CD14-positive monocyte (primary cell): Measurements from ENCODE around the gene TIMM9. TPM values are rescaled to one million over a fixed set of nuclear protein-coding genes. Genes with fewer than 3 reads are reported as not detected.

ENCODE experiments used
- DNase-seq, 3 donors: peaks; one replicate each; pipeline ENCODE4 v3.0.0-alpha.2; 2011 to 2022
- H2AFZ ChIP-seq: 2 replicates; pipeline ENCODE4 v1.6.0; 2012; ENCODE audit warnings: mild to moderate bottlenecking, low read depth, low read length, inconsistent platforms; ENCODE audit not compliant: insufficient read depth, poor library complexity, severe bottlenecking
- H3K27ac ChIP-seq, 2 donors: 1 replicate in 1 of 2; 2 replicates in 1 of 2; pipeline ENCODE4 v1.5.1; 2012 to 2013; ENCODE audit warnings: low read length in 2 of 2, control low read depth in 1 of 2, inconsistent platforms in 1 of 2, low read depth in 1 of 2, mild to moderate bottlenecking in 1 of 2
- H3K27me3 ChIP-seq, 2 donors: one replicate each; pipeline versions ENCODE4 v1.6.0 to v1.6.1; 2011 to 2013; ENCODE audit warnings: low read length in 2 of 2; ENCODE audit not compliant: control insufficient read depth in 2 of 2, insufficient read depth in 2 of 2
- H3K36me3 ChIP-seq, 2 donors: replicated peaks in 1 of 2; 1 replicate in 1 of 2; 2 replicates in 1 of 2; pipeline versions ENCODE4 v1.5.1 to v1.6.1; 2012 to 2013; ENCODE audit warnings: low read length in 2 of 2, control low read depth in 1 of 2, inconsistent platforms in 1 of 2, mild to moderate bottlenecking in 1 of 2; ENCODE audit not compliant: insufficient read depth in 2 of 2, control insufficient read depth in 1 of 2
- H3K4me1 ChIP-seq, 2 donors: 1 replicate in 1 of 2; 2 replicates in 1 of 2; pipeline versions ENCODE4 v1.5.1 to v1.6.1; 2012 to 2013; ENCODE audit warnings: low read length in 2 of 2, control low read depth in 1 of 2, inconsistent platforms in 1 of 2, mild to moderate bottlenecking in 1 of 2, moderate library complexity in 1 of 2; ENCODE audit not compliant: insufficient read depth in 2 of 2, control insufficient read depth in 1 of 2
- H3K4me2 ChIP-seq: replicated peaks from 2 replicates; pipeline ENCODE3; 2012; ENCODE audit warnings: low read length, moderate library complexity, mild to moderate bottlenecking; ENCODE audit not compliant: poor library complexity, severe bottlenecking; ENCODE audit errors: extremely low read depth
- H3K4me3 ChIP-seq, 3 experiments: fragments of 200-600 bp in 1 of 3; sonication (generic) in 1 of 3; replicated peaks in 1 of 3; 1 replicate in 2 of 3; 2 replicates in 1 of 3; pipeline ENCODE4 v1.5.1; 2011 to 2013; ENCODE audit warnings: low read length in 3 of 3, mild to moderate bottlenecking in 3 of 3, control low read depth in 2 of 3, low read depth in 2 of 3, inconsistent platforms in 1 of 3, moderate library complexity in 1 of 3
- H3K79me2 ChIP-seq: 2 replicates; pipeline ENCODE4 v1.6.0; 2012; ENCODE audit warnings: mild to moderate bottlenecking, control low read depth, inconsistent platforms, low read length, moderate library complexity; ENCODE audit not compliant: insufficient read depth
- H3K9ac ChIP-seq: 2 replicates; pipeline ENCODE4 v1.6.0; 2017; ENCODE audit warnings: low read length, mild to moderate bottlenecking; ENCODE audit not compliant: insufficient read depth, poor library complexity, severe bottlenecking
- H3K9me3 ChIP-seq, 2 donors: replicated peaks in 1 of 2; 1 replicate in 1 of 2; 2 replicates in 1 of 2; pipeline versions ENCODE4 v1.5.1 to v1.6.1; 2012 to 2013; ENCODE audit warnings: low read length in 2 of 2, control low read depth in 1 of 2; ENCODE audit not compliant: control insufficient read depth in 1 of 2, insufficient read depth in 1 of 2
- H4K20me1 ChIP-seq: 2 replicates; pipeline ENCODE4 v1.6.0; 2012; ENCODE audit warnings: mild to moderate bottlenecking, low read length, control low read depth, moderate library complexity; ENCODE audit not compliant: insufficient read depth
- H3K27ac Mint-ChIP-seq, 7 donors: one replicate each; pipeline ENCODE4 v1.8.0; 2020; ENCODE audit warnings: mild to moderate bottlenecking in 7 of 7, mixed read lengths in 7 of 7, moderate library complexity in 6 of 7, inconsistent platforms in 2 of 7
- H3K27me3 Mint-ChIP-seq, 3 donors: one replicate each; pipeline ENCODE4 v1.8.0; 2021 to 2022; ENCODE audit warnings: low read depth in 3 of 3, mild to moderate bottlenecking in 3 of 3, mixed read lengths in 3 of 3, moderate library complexity in 3 of 3, inconsistent platforms in 1 of 3
- H3K36me3 Mint-ChIP-seq, 2 donors: one replicate each; pipeline ENCODE4 v1.8.0; 2020; ENCODE audit warnings: mixed read lengths in 2 of 2, inconsistent platforms in 1 of 2, mild to moderate bottlenecking in 1 of 2
- H3K4me1 Mint-ChIP-seq: one replicate; pipeline ENCODE4 v1.8.0; 2020; ENCODE audit warnings: mild to moderate bottlenecking, mixed read lengths
- H3K4me3 Mint-ChIP-seq, 2 donors: one replicate each; pipeline ENCODE4 v1.8.0; 2020; ENCODE audit warnings: mild to moderate bottlenecking in 2 of 2, mixed read lengths in 2 of 2, moderate library complexity in 1 of 2
- H3K9me3 Mint-ChIP-seq, 7 donors: one replicate each; pipeline ENCODE4 v1.8.0; 2020 to 2022; ENCODE audit warnings: mixed read lengths in 7 of 7, mild to moderate bottlenecking in 6 of 7, moderate library complexity in 6 of 7, inconsistent platforms in 2 of 7
- WGBS: methylation state at CpG from one replicate; pipeline ENCODE4 v1.1.5; 2013; ENCODE audit warnings: missing lambda C conversion rate; ENCODE audit not compliant: insufficient coverage; 5-methylcytosine and 5-hydroxymethylcytosine counted together
- intact Hi-C, 2 donors: fragments of 100-400 bp; cut with micrococcal nuclease; formaldehyde crosslinking; loops; one replicate each; pipeline versions ENCODE4 v1.15.0 to v1.15.1; 2023
- polyA plus RNA-seq, 3 donors: library from polyadenylated mRNA; depleted of rRNA in 1 of 3; unstranded in 2 of 3; stranded (reverse) in 1 of 3; fragments of 300-500 nt in 2 of 3; fragments of >200 nt in 1 of 3; fragmentation: Illumina TruSeq in 2 of 3; gene quantifications; 1 replicate in 2 of 3; 2 replicates in 1 of 3; pipeline ENCODE4 v1.2.3, GENCODE V29; 2012 to 2021
- TF ChIP-seq, protein P1 (sequence below): fragments of 200-600 bp; IDR thresholded peaks from one replicate; pipeline ENCODE4 v1.8.0; 2022; ENCODE audit warnings: antibody characterized with exemption, mild to moderate bottlenecking

The TIMM9 gene
- polyA plus RNA-seq, 3 donors, result 26.2 to 45.7 (median 29.9) TPM

DNA sequence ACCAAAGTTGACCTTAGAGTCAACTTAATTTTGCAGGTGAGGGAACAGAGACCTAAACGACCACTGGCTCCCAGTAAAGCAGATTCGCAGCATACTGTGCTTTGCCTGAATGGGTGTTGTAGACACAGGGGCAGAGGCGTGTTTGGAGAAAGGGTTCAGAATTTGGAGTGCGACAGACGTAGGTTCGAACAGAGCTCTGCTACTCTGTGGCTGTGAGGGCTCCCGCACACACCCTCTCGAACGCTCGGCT, 31.8 kb downstream of the TIMM9 start:
- Mint-ChIP-seq H3K4me3 (peak overlapping the region; percentile 89 to 91), H3K36me3 (no peaks in the 10 kb centered on the region), H3K27ac (peak overlapping the region in 3 of 7 donors; percentile 19 to 64 (median 46)), H3K9me3 (no peaks in the 10 kb centered on the region), H3K4me1 (peaks cover 11% of the 10 kb centered on the region), H3K27me3 (peaks cover 0 to 7% (median 2%) of the 10 kb centered on the region in 3 donors)
- Histone ChIP-seq H3K36me3 (no peaks in the 10 kb centered on the region), H3K27me3 (no peaks in the 10 kb centered on the region), H3K4me2 (peak overlapping the region; percentile 95), H3K4me3 (peak overlapping the region in 2 of 3 experiments; percentile 73 to 87), H3K4me1 (peaks cover 12 to 18% of the 10 kb centered on the region in 2 donors), H3K27ac (no peak overlapping the region), H3K79me2 (no peaks in the 10 kb centered on the region), H4K20me1 (no peaks in the 10 kb centered on the region), H2AFZ (peak overlapping the region; percentile 97), H3K9ac (peak overlapping the region; percentile 80), H3K9me3 (no peaks in the 10 kb centered on the region)
- 10% methylated on average over 10 of the region's 10 CpGs for WGBS
- intact Hi-C loops, result no loop called here
- DNase-seq, result no peak
- TF ChIP-seq, protein P1, sequence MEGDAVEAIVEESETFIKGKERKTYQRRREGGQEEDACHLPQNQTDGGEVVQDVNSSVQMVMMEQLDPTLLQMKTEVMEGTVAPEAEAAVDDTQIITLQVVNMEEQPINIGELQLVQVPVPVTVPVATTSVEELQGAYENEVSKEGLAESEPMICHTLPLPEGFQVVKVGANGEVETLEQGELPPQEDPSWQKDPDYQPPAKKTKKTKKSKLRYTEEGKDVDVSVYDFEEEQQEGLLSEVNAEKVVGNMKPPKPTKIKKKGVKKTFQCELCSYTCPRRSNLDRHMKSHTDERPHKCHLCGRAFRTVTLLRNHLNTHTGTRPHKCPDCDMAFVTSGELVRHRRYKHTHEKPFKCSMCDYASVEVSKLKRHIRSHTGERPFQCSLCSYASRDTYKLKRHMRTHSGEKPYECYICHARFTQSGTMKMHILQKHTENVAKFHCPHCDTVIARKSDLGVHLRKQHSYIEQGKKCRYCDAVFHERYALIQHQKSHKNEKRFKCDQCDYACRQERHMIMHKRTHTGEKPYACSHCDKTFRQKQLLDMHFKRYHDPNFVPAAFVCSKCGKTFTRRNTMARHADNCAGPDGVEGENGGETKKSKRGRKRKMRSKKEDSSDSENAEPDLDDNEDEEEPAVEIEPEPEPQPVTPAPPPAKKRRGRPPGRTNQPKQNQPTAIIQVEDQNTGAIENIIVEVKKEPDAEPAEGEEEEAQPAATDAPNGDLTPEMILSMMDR, result no peak

DNA sequence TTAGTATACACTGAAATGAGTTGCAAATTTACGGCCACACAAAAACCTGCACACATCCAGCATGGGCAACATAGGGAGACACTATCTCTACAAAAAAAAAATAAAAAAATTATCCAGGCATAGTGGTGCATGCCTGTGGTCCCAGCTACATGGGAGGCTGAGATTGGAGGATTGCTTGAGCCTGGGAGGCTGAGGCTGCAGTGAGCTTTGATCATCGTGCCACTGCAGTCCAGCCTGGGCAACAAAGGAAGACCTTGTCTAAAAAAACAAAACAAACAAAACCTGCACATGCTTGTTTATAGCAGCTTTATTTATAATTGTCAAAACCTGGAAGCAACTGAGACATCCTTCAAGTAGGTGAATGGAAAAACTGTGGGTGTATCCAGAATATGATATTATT, 36.5 kb downstream of the TIMM9 start:
- Mint-ChIP-seq H3K4me3 (no peak overlapping the region), H3K4me1 (peaks cover 5% of the 10 kb centered on the region), H3K36me3 (peaks cover 9 to 10% of the 10 kb centered on the region in 2 donors), H3K27ac (no peak overlapping the region), H3K27me3 (peaks cover 0 to 7% (median 0%) of the 10 kb centered on the region in 3 donors), H3K9me3 (peaks cover 0 to 1% (median 0%) of the 10 kb centered on the region in 7 donors)
- H3K4me1 ChIP-seq, result peaks cover 4 to 7% of the 10 kb centered on the region in 2 donors
- 100% methylated on average over 1 of the region's 2 CpGs for WGBS
- intact Hi-C loops, result no loop called here
- no peak overlapping the region for H3K9ac ChIP-seq
- no peak for DNase-seq
- H2AFZ ChIP-seq, result no peak overlapping the region
- TF ChIP-seq, protein P1, result no peak
- no peaks in the 10 kb centered on the region for H3K79me2 ChIP-seq
- H4K20me1 ChIP-seq, result no peaks in the 10 kb centered on the region
- no peaks in the 10 kb centered on the region for H3K9me3 ChIP-seq
- H3K36me3 ChIP-seq, result peaks cover 0 to under 1% of the 10 kb centered on the region in 2 donors
- no peak overlapping the region for H3K27ac ChIP-seq
- no peak overlapping the region for H3K4me2 ChIP-seq
- no peaks in the 10 kb centered on the region for H3K27me3 ChIP-seq
- H3K4me3 ChIP-seq, result no peak overlapping the region
